GM12878 (cell line): ENCODE measurements around the gene CCDC194.

Experiments used
- KAT2A ChIP-seq: conservative IDR thresholded peaks from 2 replicates; pipeline ENCODE4 v1.6.1; 2011; ENCODE audit warnings: low read depth, low read length; ENCODE audit not compliant: control insufficient read depth
- MAX ChIP-seq: IDR thresholded peaks from 2 replicates; pipeline ENCODE4 v1.6.1; 2012; ENCODE audit warnings: low read depth, low read length, improper control_type of control experiment
- TCF12 ChIP-seq: IDR thresholded peaks from 2 replicates; pipeline ENCODE4 v1.6.1; 2011; ENCODE audit warnings: low read depth, mild to moderate bottlenecking, low read length
- TF ChIP-seq, protein P1 (sequence below): IDR thresholded peaks from 2 replicates; pipeline ENCODE4 v1.6.1; 2012; ENCODE audit warnings: mild to moderate bottlenecking, low read depth, low read length

- no peak for TF ChIP-seq MAX
- no peak for TF ChIP-seq TCF12
- TF ChIP-seq KAT2A: no peak
- TF ChIP-seq, protein P1, sequence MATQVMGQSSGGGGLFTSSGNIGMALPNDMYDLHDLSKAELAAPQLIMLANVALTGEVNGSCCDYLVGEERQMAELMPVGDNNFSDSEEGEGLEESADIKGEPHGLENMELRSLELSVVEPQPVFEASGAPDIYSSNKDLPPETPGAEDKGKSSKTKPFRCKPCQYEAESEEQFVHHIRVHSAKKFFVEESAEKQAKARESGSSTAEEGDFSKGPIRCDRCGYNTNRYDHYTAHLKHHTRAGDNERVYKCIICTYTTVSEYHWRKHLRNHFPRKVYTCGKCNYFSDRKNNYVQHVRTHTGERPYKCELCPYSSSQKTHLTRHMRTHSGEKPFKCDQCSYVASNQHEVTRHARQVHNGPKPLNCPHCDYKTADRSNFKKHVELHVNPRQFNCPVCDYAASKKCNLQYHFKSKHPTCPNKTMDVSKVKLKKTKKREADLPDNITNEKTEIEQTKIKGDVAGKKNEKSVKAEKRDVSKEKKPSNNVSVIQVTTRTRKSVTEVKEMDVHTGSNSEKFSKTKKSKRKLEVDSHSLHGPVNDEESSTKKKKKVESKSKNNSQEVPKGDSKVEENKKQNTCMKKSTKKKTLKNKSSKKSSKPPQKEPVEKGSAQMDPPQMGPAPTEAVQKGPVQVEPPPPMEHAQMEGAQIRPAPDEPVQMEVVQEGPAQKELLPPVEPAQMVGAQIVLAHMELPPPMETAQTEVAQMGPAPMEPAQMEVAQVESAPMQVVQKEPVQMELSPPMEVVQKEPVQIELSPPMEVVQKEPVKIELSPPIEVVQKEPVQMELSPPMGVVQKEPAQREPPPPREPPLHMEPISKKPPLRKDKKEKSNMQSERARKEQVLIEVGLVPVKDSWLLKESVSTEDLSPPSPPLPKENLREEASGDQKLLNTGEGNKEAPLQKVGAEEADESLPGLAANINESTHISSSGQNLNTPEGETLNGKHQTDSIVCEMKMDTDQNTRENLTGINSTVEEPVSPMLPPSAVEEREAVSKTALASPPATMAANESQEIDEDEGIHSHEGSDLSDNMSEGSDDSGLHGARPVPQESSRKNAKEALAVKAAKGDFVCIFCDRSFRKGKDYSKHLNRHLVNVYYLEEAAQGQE: no peak
Measured at GRCh38 chr19:17379221-17379631, 14.8 kb downstream of the CCDC194 start.
